ENCODE measurements around the gene AUH.
"Not testable (repeated sequence)": the region's sequence is repeated elsewhere in the genome, so short reads cannot be mapped to it uniquely, and the experiment has no call there.

AUH gene

GRCh38 chr9:91382298-91382697 is 20.6 kb upstream of the AUH start:
- Histone ChIP-seq H3K27ac (ENCODE audit: insufficient read depth, low read length, poor library complexity, severe bottlenecking) (no peak overlapping the region), H3K9me3 (ENCODE audit: control insufficient read depth, low read length) (no peaks in the 10 kb centered on the region)

GRCh38 chr9:91379426-91379825 is 17.7 kb upstream of the AUH start:
- no peak overlapping the region for H3K27ac ChIP-seq (ENCODE audit: insufficient read depth, low read length, poor library complexity, severe bottlenecking)
- H3K4me1 ChIP-seq (ENCODE audit: control insufficient read depth, insufficient read depth, low read length, poor library complexity, severe bottlenecking) = no peaks in the 10 kb centered on the region
- no peaks in the 10 kb centered on the region for H3K27me3 ChIP-seq (replicated peaks; ENCODE audit: control insufficient read depth, insufficient read depth, low read length, poor library complexity, severe bottlenecking)
- no peak overlapping the region for H3K4me3 ChIP-seq (ENCODE audit: insufficient read depth, low read depth, low read length, poor library complexity, severe bottlenecking)
- no peaks in the 10 kb centered on the region for H3K9me3 ChIP-seq (ENCODE audit: control insufficient read depth, low read length)
- DNase-seq = no peak
- no peaks in the 10 kb centered on the region for H3K36me3 ChIP-seq (ENCODE audit: control insufficient read depth, insufficient read depth, low read length)

More at GRCh38 chr9:91382298-91382697, 20.6 kb upstream of the AUH start:
- Histone ChIP-seq H3K4me1 (ENCODE audit: control insufficient read depth, insufficient read depth, low read length, poor library complexity, severe bottlenecking) (no peaks in the 10 kb centered on the region), H3K4me3 (ENCODE audit: insufficient read depth, low read depth, low read length, poor library complexity, severe bottlenecking) (no peak overlapping the region), H3K36me3 (ENCODE audit: control insufficient read depth, insufficient read depth, low read length) (no peaks in the 10 kb centered on the region), H3K27me3 (replicated peaks; ENCODE audit: control insufficient read depth, insufficient read depth, low read length, poor library complexity, severe bottlenecking) (no peaks in the 10 kb centered on the region)
- no peak for DNase-seq

- no peaks in the 10 kb centered on the region for H3K36me3 ChIP-seq (ENCODE audit: control insufficient read depth, insufficient read depth, low read length)
- H3K27me3 ChIP-seq (replicated peaks; ENCODE audit: control insufficient read depth, insufficient read depth, low read length, poor library complexity, severe bottlenecking) = no peaks in the 10 kb centered on the region
- no peak for DNase-seq
- no peaks in the 10 kb centered on the region for H3K4me1 ChIP-seq (ENCODE audit: control insufficient read depth, insufficient read depth, low read length, poor library complexity, severe bottlenecking)
- H3K9me3 ChIP-seq (ENCODE audit: control insufficient read depth, low read length) = no peaks in the 10 kb centered on the region
- no peak overlapping the region for H3K4me3 ChIP-seq (ENCODE audit: insufficient read depth, low read depth, low read length, poor library complexity, severe bottlenecking)
- no peak overlapping the region for H3K27ac ChIP-seq (ENCODE audit: insufficient read depth, low read length, poor library complexity, severe bottlenecking)
These were observed 17.0 kb upstream of the AUH start for GRCh38 chr9:91378695-91379127.

- not testable (repeated sequence) for H3K27ac ChIP-seq (ENCODE audit: insufficient read depth, low read length, poor library complexity, severe bottlenecking); H3K9me3 ChIP-seq (ENCODE audit: control insufficient read depth, low read length); H3K36me3 ChIP-seq (ENCODE audit: control insufficient read depth, insufficient read depth, low read length); DNase-seq; H3K27me3 ChIP-seq (replicated peaks; ENCODE audit: control insufficient read depth, insufficient read depth, low read length, poor library complexity, severe bottlenecking); H3K4me3 ChIP-seq (ENCODE audit: insufficient read depth, low read depth, low read length, poor library complexity, severe bottlenecking); H3K4me1 ChIP-seq (ENCODE audit: control insufficient read depth, insufficient read depth, low read length, poor library complexity, severe bottlenecking)
These were observed 16.3 kb upstream of the AUH start for GRCh38 chr9:91378054-91378453.

- Histone ChIP-seq H3K4me3 (ENCODE audit: insufficient read depth, low read depth, low read length, poor library complexity, severe bottlenecking) (no peak overlapping the region), H3K4me1 (ENCODE audit: control insufficient read depth, insufficient read depth, low read length, poor library complexity, severe bottlenecking) (no peaks in the 10 kb centered on the region), H3K27ac (ENCODE audit: insufficient read depth, low read length, poor library complexity, severe bottlenecking) (no peak overlapping the region), H3K9me3 (ENCODE audit: control insufficient read depth, low read length) (no peaks in the 10 kb centered on the region), H3K36me3 (ENCODE audit: control insufficient read depth, insufficient read depth, low read length) (no peaks in the 10 kb centered on the region), H3K27me3 (replicated peaks; ENCODE audit: control insufficient read depth, insufficient read depth, low read length, poor library complexity, severe bottlenecking) (no peaks in the 10 kb centered on the region)
- no peak for DNase-seq
These were observed 14.5 kb upstream of the AUH start for GRCh38 chr9:91376239-91376638.

- no peak overlapping the region for H3K4me3 ChIP-seq (ENCODE audit: insufficient read depth, low read depth, low read length, poor library complexity, severe bottlenecking)
- no peak overlapping the region for H3K27ac ChIP-seq (ENCODE audit: insufficient read depth, low read length, poor library complexity, severe bottlenecking)
- no peaks in the 10 kb centered on the region for H3K27me3 ChIP-seq (replicated peaks; ENCODE audit: control insufficient read depth, insufficient read depth, low read length, poor library complexity, severe bottlenecking)
- no peaks in the 10 kb centered on the region for H3K9me3 ChIP-seq (ENCODE audit: control insufficient read depth, low read length)
- H3K36me3 ChIP-seq (ENCODE audit: control insufficient read depth, insufficient read depth, low read length) = no peaks in the 10 kb centered on the region
- DNase-seq = no peak
- H3K4me1 ChIP-seq (ENCODE audit: control insufficient read depth, insufficient read depth, low read length, poor library complexity, severe bottlenecking) = no peaks in the 10 kb centered on the region
These were observed 13.2 kb upstream of the AUH start for GRCh38 chr9:91374939-91375338.

- no peak overlapping the region for H3K4me3 ChIP-seq (ENCODE audit: insufficient read depth, low read depth, low read length, poor library complexity, severe bottlenecking)
- H3K9me3 ChIP-seq (ENCODE audit: control insufficient read depth, low read length) = no peaks in the 10 kb centered on the region
- no peak overlapping the region for H3K27ac ChIP-seq (ENCODE audit: insufficient read depth, low read length, poor library complexity, severe bottlenecking)
- H3K36me3 ChIP-seq (ENCODE audit: control insufficient read depth, insufficient read depth, low read length) = no peaks in the 10 kb centered on the region
- no peak for DNase-seq
- H3K27me3 ChIP-seq (replicated peaks; ENCODE audit: control insufficient read depth, insufficient read depth, low read length, poor library complexity, severe bottlenecking) = no peaks in the 10 kb centered on the region
- no peaks in the 10 kb centered on the region for H3K4me1 ChIP-seq (ENCODE audit: control insufficient read depth, insufficient read depth, low read length, poor library complexity, severe bottlenecking)
These were observed 10.2 kb upstream of the AUH start for GRCh38 chr9:91371894-91372293.

- not testable (repeated sequence) for H3K36me3 ChIP-seq (ENCODE audit: control insufficient read depth, insufficient read depth, low read length); H3K27ac ChIP-seq (ENCODE audit: insufficient read depth, low read length, poor library complexity, severe bottlenecking); H3K4me1 ChIP-seq (ENCODE audit: control insufficient read depth, insufficient read depth, low read length, poor library complexity, severe bottlenecking); H3K4me3 ChIP-seq (ENCODE audit: insufficient read depth, low read depth, low read length, poor library complexity, severe bottlenecking); H3K27me3 ChIP-seq (replicated peaks; ENCODE audit: control insufficient read depth, insufficient read depth, low read length, poor library complexity, severe bottlenecking); H3K9me3 ChIP-seq (ENCODE audit: control insufficient read depth, low read length); DNase-seq
These were observed 8.3 kb upstream of the AUH start for GRCh38 chr9:91370006-91370405.

GRCh38 chr9:91364702-91365101 is 3.0 kb upstream of the AUH start:
- no peaks in the 10 kb centered on the region for H3K27me3 ChIP-seq (replicated peaks; ENCODE audit: control insufficient read depth, insufficient read depth, low read length, poor library complexity, severe bottlenecking)
- no peak overlapping the region for H3K27ac ChIP-seq (ENCODE audit: insufficient read depth, low read length, poor library complexity, severe bottlenecking)
- H3K9me3 ChIP-seq (ENCODE audit: control insufficient read depth, low read length) = no peaks in the 10 kb centered on the region
- H3K4me3 ChIP-seq (ENCODE audit: insufficient read depth, low read depth, low read length, poor library complexity, severe bottlenecking) = no peak overlapping the region
- H3K4me1 ChIP-seq (ENCODE audit: control insufficient read depth, insufficient read depth, low read length, poor library complexity, severe bottlenecking) = peaks cover 17% of the 10 kb centered on the region
- no peaks in the 10 kb centered on the region for H3K36me3 ChIP-seq (ENCODE audit: control insufficient read depth, insufficient read depth, low read length)
- DNase-seq = no peak

- Histone ChIP-seq H3K9me3 (ENCODE audit: control insufficient read depth, low read length) (no peaks in the 10 kb centered on the region), H3K4me3 (ENCODE audit: insufficient read depth, low read depth, low read length, poor library complexity, severe bottlenecking) (no peak overlapping the region), H3K36me3 (ENCODE audit: control insufficient read depth, insufficient read depth, low read length) (no peaks in the 10 kb centered on the region), H3K27me3 (replicated peaks; ENCODE audit: control insufficient read depth, insufficient read depth, low read length, poor library complexity, severe bottlenecking) (no peaks in the 10 kb centered on the region), H3K4me1 (ENCODE audit: control insufficient read depth, insufficient read depth, low read length, poor library complexity, severe bottlenecking) (peaks cover 17% of the 10 kb centered on the region), H3K27ac (ENCODE audit: insufficient read depth, low read length, poor library complexity, severe bottlenecking) (no peak overlapping the region)
- DNase-seq = no peak
These were observed 2.3 kb upstream of the AUH start for GRCh38 chr9:91364005-91364404.

Measured in effector memory CD4-positive, alpha-beta T cell (primary cell).